MM.1S (cell line): ENCODE data around the gene OAF.

Experiments used
- DNase-seq: peaks from one replicate; pipeline ENCODE4 v3.0.0-alpha.2; 2015
- H2AFZ ChIP-seq: fragments of 300-600 bp; sonication (generic); 2 replicates; pipeline ENCODE4 v1.6.0; 2016; ENCODE audit warnings: antibody characterized with exemption, low read length
- H3F3A ChIP-seq: fragments of 300-600 bp; sonication (generic); 2 replicates; pipeline ENCODE4 v1.6.1; 2016; ENCODE audit warnings: mild to moderate bottlenecking, antibody characterized with exemption, low read length, moderate library complexity, mixed read lengths; ENCODE audit not compliant: insufficient read depth
- H3K27ac ChIP-seq: fragments of 300-600 bp; sonication (generic); 2 replicates; pipeline ENCODE4 v1.5.1; 2016; ENCODE audit warnings: mild to moderate bottlenecking, low read length
- H3K27me3 ChIP-seq: fragments of 300-600 bp; sonication (generic); replicated peaks from 2 replicates; pipeline ENCODE4 v1.6.0; 2016; ENCODE audit warnings: low read length; ENCODE audit not compliant: insufficient read depth
- H3K36me3 ChIP-seq: fragments of 300-600 bp; sonication (generic); replicated peaks from 2 replicates; pipeline ENCODE4 v1.6.1; 2016; ENCODE audit warnings: mild to moderate bottlenecking, low read length, mixed read lengths; ENCODE audit not compliant: insufficient read depth
- H3K4me1 ChIP-seq: fragments of 300-600 bp; sonication (generic); 2 replicates; pipeline ENCODE4 v1.6.1; 2016; ENCODE audit warnings: low read length, mixed read lengths
- H3K4me2 ChIP-seq: fragments of 300-600 bp; sonication (generic); 2 replicates; pipeline ENCODE4 v1.6.0; 2016; ENCODE audit warnings: low read depth, low read length
- H3K4me3 ChIP-seq: fragments of 300-600 bp; sonication (generic); 2 replicates; pipeline ENCODE4 v1.5.1; 2016; ENCODE audit warnings: low read length, mixed read lengths
- H3K79me2 ChIP-seq: fragments of 300-600 bp; sonication (generic); 2 replicates; pipeline ENCODE4 v1.6.1; 2016; ENCODE audit warnings: mixed run types, low read length, mixed read lengths
- H3K9ac ChIP-seq: fragments of 300-600 bp; sonication (generic); 2 replicates; pipeline ENCODE4 v1.6.1; 2016; ENCODE audit warnings: low read length, mixed read lengths
- H3K9me2 ChIP-seq: fragments of 300-600 bp; sonication (generic); replicated peaks from 2 replicates; pipeline ENCODE4 v1.6.1; 2016; ENCODE audit warnings: mild to moderate bottlenecking, low read length, mixed read lengths; ENCODE audit not compliant: insufficient read depth
- H3K9me3 ChIP-seq: fragments of 300-600 bp; sonication (generic); replicated peaks from 2 replicates; pipeline ENCODE4 v1.6.1; 2016; ENCODE audit warnings: mild to moderate bottlenecking, low read length, mixed read lengths; ENCODE audit not compliant: insufficient read depth
- H4K20me1 ChIP-seq: fragments of 300-600 bp; sonication (generic); 2 replicates; pipeline ENCODE4 v1.6.1; 2016; ENCODE audit warnings: mild to moderate bottlenecking, low read length, moderate library complexity, mixed read lengths; ENCODE audit not compliant: insufficient read depth
- CTCF ChIP-seq: fragments of 300-600 bp; sonication (generic); IDR thresholded peaks from 2 replicates; pipeline ENCODE4 v1.5.1; 2016; ENCODE audit warnings: antibody characterized with exemption, low read length, mixed read lengths
- EZH2 ChIP-seq: fragments of 300-600 bp; sonication (generic); optimal IDR thresholded peaks from 2 replicates; pipeline ENCODE3; 2017; ENCODE audit warnings: low read depth, mild to moderate bottlenecking, antibody characterized with exemption, low read length, mixed read lengths
- EZH2phosphoT487 ChIP-seq: fragments of 300-600 bp; sonication (generic); IDR thresholded peaks from 2 replicates; pipeline ENCODE4 v1.6.1; 2018; ENCODE audit warnings: antibody characterized with exemption, low read length

Gene OAF

GRCh38 chr11:120205596-120206161, 5.2 kb upstream of the OAF start:
- H3K36me3 ChIP-seq = no peaks in the 10 kb centered on the region
- no peak overlapping the region for H3K4me2 ChIP-seq
- no peak overlapping the region for H2AFZ ChIP-seq
- peaks cover 5% of the 10 kb centered on the region; the same call in 1 of the 2 replicates for H3F3A ChIP-seq
- no peak overlapping the region for H3K4me3 ChIP-seq
- peaks cover 3% of the 10 kb centered on the region; the same call in 1 of the 2 replicates for H3K4me1 ChIP-seq
- no peaks in the 10 kb centered on the region for H4K20me1 ChIP-seq
- no peaks in the 10 kb centered on the region for H3K9me3 ChIP-seq
- TF ChIP-seq EZH2 = no peak
- no peak for TF ChIP-seq CTCF
- TF ChIP-seq EZH2phosphoT487 = no peak
- no peak for DNase-seq
- no peaks in the 10 kb centered on the region for H3K79me2 ChIP-seq
- no peaks in the 10 kb centered on the region; the same call in 1 of the 2 replicates for H3K27me3 ChIP-seq
- no peak overlapping the region for H3K9ac ChIP-seq
- no peak overlapping the region for H3K27ac ChIP-seq
- H3K9me2 ChIP-seq = no peaks in the 10 kb centered on the region

GRCh38 chr11:120207512-120207911, 3.3 kb upstream of the OAF start:
- H3K9me2 ChIP-seq = no peaks in the 10 kb centered on the region
- no peaks in the 10 kb centered on the region; the same call in 1 of the 2 replicates for H3K27me3 ChIP-seq
- H3K4me3 ChIP-seq = no peak overlapping the region
- H3K36me3 ChIP-seq = no peaks in the 10 kb centered on the region
- no peak overlapping the region for H2AFZ ChIP-seq
- no peak overlapping the region for H3K27ac ChIP-seq
- peaks cover 5% of the 10 kb centered on the region; the same call in 1 of the 2 replicates for H3F3A ChIP-seq
- H3K9ac ChIP-seq = no peak overlapping the region
- H3K79me2 ChIP-seq = peaks cover 9% of the 10 kb centered on the region; the same call in 1 of the 2 replicates
- DNase-seq = no peak
- H3K4me1 ChIP-seq = peaks cover 3% of the 10 kb centered on the region; the same call in 1 of the 2 replicates
- no peak overlapping the region for H3K4me2 ChIP-seq
- no peaks in the 10 kb centered on the region for H3K9me3 ChIP-seq
- TF ChIP-seq EZH2 (no peak), EZH2phosphoT487 (no peak), CTCF (no peak)
- H4K20me1 ChIP-seq = no peaks in the 10 kb centered on the region

DNA sequence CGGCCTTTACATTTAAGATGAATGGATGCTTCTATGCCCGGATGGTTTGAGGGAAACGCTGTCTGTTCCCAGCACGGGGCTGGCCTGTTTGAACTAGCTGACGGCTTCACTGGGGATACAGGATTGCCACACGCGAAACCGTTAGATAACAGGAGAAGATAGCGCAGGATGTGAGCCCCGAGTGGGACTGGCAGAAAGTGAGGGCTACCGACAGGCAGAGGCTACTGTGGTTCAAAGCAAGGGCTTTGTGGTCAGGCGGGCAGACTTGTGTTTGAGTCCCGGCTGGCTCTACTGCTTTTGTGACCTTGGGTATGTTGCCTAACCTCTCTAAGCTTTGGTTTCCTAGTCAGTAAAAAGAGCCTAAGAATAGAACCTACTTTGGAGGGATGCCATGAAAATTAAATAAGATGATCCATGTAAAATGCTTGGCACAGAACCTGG, 2.8 kb upstream of the OAF start:
- Histone ChIP-seq H3K4me2 (no peak overlapping the region), H4K20me1 (no peaks in the 10 kb centered on the region), H3K27me3 (no peaks in the 10 kb centered on the region; the same call in 1 of the 2 replicates), H2AFZ (no peak overlapping the region), H3K4me1 (peaks cover 3% of the 10 kb centered on the region; the same call in 1 of the 2 replicates), H3K9me3 (no peaks in the 10 kb centered on the region), H3K27ac (no peak overlapping the region), H3K4me3 (no peak overlapping the region), H3K79me2 (peaks cover 9% of the 10 kb centered on the region; the same call in 1 of the 2 replicates), H3F3A (peaks cover 5% of the 10 kb centered on the region; the same call in 1 of the 2 replicates), H3K36me3 (no peaks in the 10 kb centered on the region), H3K9me2 (no peaks in the 10 kb centered on the region), H3K9ac (no peak overlapping the region)
- TF ChIP-seq EZH2phosphoT487 (no peak), EZH2 (no peak), CTCF (no peak)
- no peak for DNase-seq
